A673 (cell line): ENCODE results near the gene GRM5.
"Not testable (repeated sequence)": the region's sequence is repeated elsewhere in the genome, so short reads cannot be mapped to it uniquely, and the experiment has no call there.

Experiments
- CTCF ChIP-seq: fragments of 300-800, 200-600 bp; sonication (generic); conservative IDR thresholded peaks from 2 replicates; pipeline ENCODE4 v1.5.1; 2017; ENCODE audit warnings: low read depth, mild to moderate bottlenecking, antibody characterized with exemption, low read length, moderate library complexity, mixed read lengths
- EZH2 ChIP-seq: fragments of 200-600 bp; sonication (generic); IDR thresholded peaks from 2 replicates; pipeline ENCODE4 v1.6.1; 2017; ENCODE audit warnings: borderline replicate concordance, low read depth, mild to moderate bottlenecking, mixed read lengths, antibody characterized with exemption, low read length; ENCODE audit not compliant: poor library complexity, severe bottlenecking

DNA sequence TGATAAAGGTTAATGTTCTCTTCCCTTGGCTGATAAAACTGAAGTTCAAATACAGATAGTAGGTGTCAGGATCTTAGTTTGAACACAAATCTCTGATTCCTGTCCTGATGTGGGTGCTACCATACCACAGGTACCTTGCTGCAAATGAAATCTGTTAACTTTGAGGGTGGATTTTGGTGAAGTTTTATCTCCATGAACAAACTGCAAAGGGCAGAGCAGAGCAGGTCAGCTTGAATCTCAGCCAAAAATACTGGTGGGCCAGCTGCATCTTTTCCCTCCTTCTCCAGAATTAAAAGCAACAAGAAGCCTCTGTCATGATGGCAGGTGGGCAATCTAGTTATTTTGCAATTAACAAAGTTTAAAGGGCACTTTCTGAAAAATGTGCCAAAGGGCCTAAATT lies 214.2 kb downstream of the GRM5 start:
- TF ChIP-seq CTCF, EZH2: not testable (repeated sequence)
